ENCODE data around the gene COMT. TPM values are rescaled to one million over a fixed set of nuclear protein-coding genes. Genes with fewer than 3 reads are reported as not detected.

COMT gene
- total RNA-seq, 1 experiment from 2014 or later = 96.0 TPM

GRCh38 chr22:20004464-20004863, 62.9 kb downstream of the COMT start:
- Histone ChIP-seq H3K36me3 (ENCODE audit: control insufficient read depth, insufficient read depth, low read length) (no peaks in the 10 kb centered on the region), H3K4me1 (no peaks in the 10 kb centered on the region), H3K4me3 (ENCODE audit: low read depth, low read length) (no peak overlapping the region), H3K9me3 (peaks cover 19% of the 10 kb centered on the region), H3K27me3 (replicated peaks; ENCODE audit: control insufficient read depth, insufficient read depth, low read length) (no peaks in the 10 kb centered on the region)
- Mint-ChIP-seq H3K27ac (ENCODE audit: unreplicated experiment) (no peak overlapping the region), H3K27me3 (ENCODE audit: insufficient read depth, unreplicated experiment) (no peaks in the 10 kb centered on the region), H3K36me3 (ENCODE audit: insufficient read depth, unreplicated experiment) (no peaks in the 10 kb centered on the region), H3K9me3 (ENCODE audit: unreplicated experiment) (peaks cover 18% of the 10 kb centered on the region), H3K4me1 (ENCODE audit: low read depth, unreplicated experiment) (no peaks in the 10 kb centered on the region), H3K4me3 (ENCODE audit: unreplicated experiment) (no peak overlapping the region)
- intact Hi-C loops (cut with micrococcal nuclease; ENCODE audit: unreplicated experiment) = no loop called here
- BruUV-seq (replicated peaks) = no TSS peak
- ChIA-PET POLR2A (no interaction called here), CTCF (no interaction called here)
- no peak for TF ChIP-seq CTCF (IDR thresholded peaks at IDR 0.05; ENCODE audit: insufficient read depth in 1 of 2, low read depth in 1 of 2, low read length in 1 of 2, severe bottlenecking in 1 of 2, unreplicated experiment in 1 of 2)
- no peak for DNase-seq

DNA sequence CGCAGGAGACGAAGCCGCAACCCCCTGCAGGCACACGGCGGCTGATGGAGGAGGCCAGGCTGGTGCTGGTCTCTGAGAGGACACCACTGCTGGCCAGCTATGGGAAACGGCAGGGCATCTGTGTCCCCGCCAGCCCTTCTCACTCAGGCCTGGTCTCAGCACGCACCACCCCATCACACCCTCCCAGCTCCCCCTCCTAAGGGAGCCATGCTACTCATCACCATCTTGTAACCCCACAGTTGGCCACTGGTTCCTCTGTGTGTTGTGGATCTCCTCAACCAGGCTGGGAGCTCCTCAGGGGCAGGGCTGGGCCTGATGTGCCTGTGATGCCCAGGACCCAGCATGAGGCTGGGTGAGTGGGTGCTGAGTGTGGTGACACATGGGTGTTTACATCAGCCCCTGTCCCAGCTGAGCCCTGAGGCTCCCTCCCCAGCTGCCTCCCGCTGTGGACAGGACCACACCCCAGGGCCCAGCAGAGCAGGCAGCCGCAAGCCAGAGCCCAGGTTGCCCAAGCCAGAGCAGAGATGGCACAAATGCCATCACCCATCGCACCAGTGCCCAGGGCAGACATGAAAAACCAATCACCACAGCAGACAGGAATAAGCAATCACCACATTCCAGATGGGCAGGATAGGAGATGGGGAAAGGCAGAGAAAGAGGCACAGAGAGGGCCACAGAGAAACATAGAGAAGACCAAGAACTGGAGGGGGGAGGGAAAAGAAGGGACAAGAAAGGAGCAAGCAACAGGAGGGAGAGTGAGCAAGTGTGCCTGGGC, 66.8 kb downstream of the COMT start:
- no peak overlapping the region for H3K4me3 Mint-ChIP-seq (ENCODE audit: unreplicated experiment)
- Histone ChIP-seq H3K4me3 (ENCODE audit: low read depth, low read length) (no peak overlapping the region), H3K27me3 (replicated peaks; ENCODE audit: control insufficient read depth, insufficient read depth, low read length) (no peaks in the 10 kb centered on the region), H3K36me3 (ENCODE audit: control insufficient read depth, insufficient read depth, low read length) (no peaks in the 10 kb centered on the region), H3K4me1 (no peaks in the 10 kb centered on the region), H3K9me3 (peaks cover 13% of the 10 kb centered on the region)
- no peaks in the 10 kb centered on the region for H3K4me1 Mint-ChIP-seq (ENCODE audit: low read depth, unreplicated experiment)
- H3K27me3 Mint-ChIP-seq (ENCODE audit: insufficient read depth, unreplicated experiment) = no peaks in the 10 kb centered on the region
- TF ChIP-seq CTCF (IDR thresholded peaks at IDR 0.05; ENCODE audit: insufficient read depth in 1 of 2, low read depth in 1 of 2, low read length in 1 of 2, severe bottlenecking in 1 of 2, unreplicated experiment in 1 of 2) = no peak
- peaks cover 15% of the 10 kb centered on the region for H3K9me3 Mint-ChIP-seq (ENCODE audit: unreplicated experiment)
- no peak for DNase-seq
- H3K36me3 Mint-ChIP-seq (ENCODE audit: insufficient read depth, unreplicated experiment) = no peaks in the 10 kb centered on the region
- intact Hi-C loops (cut with micrococcal nuclease; ENCODE audit: unreplicated experiment) = no loop called here
- ChIA-PET CTCF (no interaction called here), POLR2A (no interaction called here)
- H3K27ac Mint-ChIP-seq (ENCODE audit: unreplicated experiment) = no peak overlapping the region
- no TSS peak for BruUV-seq (replicated peaks)

- POLR2A ChIA-PET = no interaction called here
- TF ChIP-seq CTCF (IDR thresholded peaks at IDR 0.05; ENCODE audit: insufficient read depth in 1 of 2, low read depth in 1 of 2, low read length in 1 of 2, severe bottlenecking in 1 of 2, unreplicated experiment in 1 of 2) = no peak
These were observed 67.5 kb downstream of the COMT start for GRCh38 chr22:20009018-20009491.

More at GRCh38 chr22:20009018-20009491, 67.5 kb downstream of the COMT start:
- Mint-ChIP-seq H3K4me1 (ENCODE audit: low read depth, unreplicated experiment) (no peaks in the 10 kb centered on the region), H3K9me3 (ENCODE audit: unreplicated experiment) (peaks cover 8% of the 10 kb centered on the region), H3K27me3 (ENCODE audit: insufficient read depth, unreplicated experiment) (no peaks in the 10 kb centered on the region), H3K27ac (ENCODE audit: unreplicated experiment) (no peak overlapping the region), H3K36me3 (ENCODE audit: insufficient read depth, unreplicated experiment) (no peaks in the 10 kb centered on the region), H3K4me3 (ENCODE audit: unreplicated experiment) (no peak overlapping the region)
- intact Hi-C loops (cut with micrococcal nuclease; ENCODE audit: unreplicated experiment) = no loop called here
- peaks cover 9% of the 10 kb centered on the region for H3K9me3 ChIP-seq
- no peak overlapping the region for H3K4me3 ChIP-seq (ENCODE audit: low read depth, low read length)
- no TSS peak for BruUV-seq (replicated peaks)
- H3K4me1 ChIP-seq = no peaks in the 10 kb centered on the region
- H3K27me3 ChIP-seq (replicated peaks; ENCODE audit: control insufficient read depth, insufficient read depth, low read length) = no peaks in the 10 kb centered on the region
- DNase-seq = no peak
- no peaks in the 10 kb centered on the region for H3K36me3 ChIP-seq (ENCODE audit: control insufficient read depth, insufficient read depth, low read length)
- CTCF ChIA-PET = no interaction called here

All from Caco-2 (cell line).